ENCODE results near the gene HOXD4. TPM values are rescaled to one million over a fixed set of nuclear protein-coding genes. Genes with fewer than 3 reads are reported as not detected.

The HOXD4 gene
- total and polyA plus RNA-seq, 2 experiments from 2014 or later: 1.4 to 2.5 TPM

GRCh38 chr2:176149481-176149938, 1.8 kb upstream of the HOXD4 start:
- Histone ChIP-seq H2AFZ (no peak overlapping the region), H3K27ac (no peak overlapping the region), H3K4me2 (ENCODE audit: unreplicated experiment) (no peak overlapping the region), H3F3A (ENCODE audit: insufficient read depth) (0 out of 2 replicates have a peak, but pooled peaks cover 11% of the 10 kb centered on the region), H3K36me3 (ENCODE audit: low read depth) (peaks cover 8% of the 10 kb centered on the region; the same call in 1 of the 2 replicates), H3K9me3 (ENCODE audit: low read depth) (no peaks in the 10 kb centered on the region), H4K20me1 (ENCODE audit: insufficient read depth) (peaks cover 2% of the 10 kb centered on the region; the same call in 1 of the 2 replicates), H3K4me1 (ENCODE audit: insufficient read depth) (no peaks in the 10 kb centered on the region), H3K9me2 (ENCODE audit: insufficient read depth) (no peaks in the 10 kb centered on the region), H3K27me3 (replicated peaks; ENCODE audit: insufficient read depth) (no peaks in the 10 kb centered on the region), H3K79me2 (ENCODE audit: insufficient read depth) (peaks cover 70% of the 10 kb centered on the region), H3K9ac (no peak overlapping the region), H3K4me3 (no peak overlapping the region)
- 98% methylated on average over 21 to 22 of the region's 22 CpGs for WGBS, 2 experiments (ENCODE audit: low coverage in 1 of 2, low lambda C conversion rate in 2 of 2, missing lambda C conversion rate in 2 of 2)
- DNase-seq: no peak
- in situ Hi-C loops (cut with MboI): loop anchor here (10.0 kb wide), 1 partner anchor 305 kb away; no protein-coding TSS in a partner anchor
- TF ChIP-seq EZH2phosphoT487 (IDR thresholded peaks at IDR 0.05; ENCODE audit: insufficient read depth, low read depth) (no peak), EZH2 (IDR thresholded peaks at IDR 0.05; ENCODE audit: insufficient read depth, poor library complexity, severe bottlenecking) (no peak)

GRCh38 chr2:176149939-176150583, 1.3 kb upstream of the HOXD4 start:
- Histone ChIP-seq H3K27me3 (replicated peaks; ENCODE audit: insufficient read depth) (no peaks in the 10 kb centered on the region), H3K4me3 (no peak overlapping the region), H3K4me2 (ENCODE audit: unreplicated experiment) (no peak overlapping the region), H3K9ac (no peak overlapping the region), H3K27ac (no peak overlapping the region), H4K20me1 (ENCODE audit: insufficient read depth) (peaks cover 2% of the 10 kb centered on the region; the same call in 1 of the 2 replicates), H3K9me3 (ENCODE audit: low read depth) (no peaks in the 10 kb centered on the region), H3F3A (ENCODE audit: insufficient read depth) (0 out of 2 replicates have a peak, but pooled peaks cover 16% of the 10 kb centered on the region), H3K79me2 (ENCODE audit: insufficient read depth) (peaks cover 65% of the 10 kb centered on the region), H3K4me1 (ENCODE audit: insufficient read depth) (no peaks in the 10 kb centered on the region), H2AFZ (no peak overlapping the region), H3K36me3 (ENCODE audit: low read depth) (peaks cover 9% of the 10 kb centered on the region; the same call in 1 of the 2 replicates), H3K9me2 (ENCODE audit: insufficient read depth) (no peaks in the 10 kb centered on the region)
- no peak for TF ChIP-seq EZH2 (IDR thresholded peaks at IDR 0.05; ENCODE audit: insufficient read depth, poor library complexity, severe bottlenecking)
- TF ChIP-seq EZH2phosphoT487 (IDR thresholded peaks at IDR 0.05; ENCODE audit: insufficient read depth, low read depth): no peak
- WGBS, 2 experiments (ENCODE audit: low coverage in 1 of 2, low lambda C conversion rate in 2 of 2, missing lambda C conversion rate in 2 of 2): 96% methylated on average over 24 of the region's 24 CpGs
- in situ Hi-C loops (cut with MboI): loop anchor here (10.0 kb wide), 1 partner anchor 305 kb away; no protein-coding TSS in a partner anchor
- DNase-seq: no peak

GRCh38 chr2:176150584-176151441, 537 bp upstream of the HOXD4 start:
- Histone ChIP-seq H3K79me2 (ENCODE audit: insufficient read depth) (peaks cover 57% of the 10 kb centered on the region), H3K27me3 (replicated peaks; ENCODE audit: insufficient read depth) (no peaks in the 10 kb centered on the region), H3K4me3 (no peak overlapping the region), H3K36me3 (ENCODE audit: low read depth) (peaks cover 9% of the 10 kb centered on the region; the same call in 1 of the 2 replicates), H3K27ac (no peak overlapping the region), H3K9ac (no peak overlapping the region), H4K20me1 (ENCODE audit: insufficient read depth) (peaks cover 1% of the 10 kb centered on the region; the same call in 1 of the 2 replicates), H3F3A (ENCODE audit: insufficient read depth) (peaks cover 22% of the 10 kb centered on the region; the same call in 1 of the 2 replicates), H3K4me1 (ENCODE audit: insufficient read depth) (no peaks in the 10 kb centered on the region), H2AFZ (no peak overlapping the region), H3K9me2 (ENCODE audit: insufficient read depth) (no peaks in the 10 kb centered on the region), H3K9me3 (ENCODE audit: low read depth) (no peaks in the 10 kb centered on the region), H3K4me2 (ENCODE audit: unreplicated experiment) (no peak overlapping the region)
- DNase-seq: no peak
- TF ChIP-seq EZH2 (IDR thresholded peaks at IDR 0.05; ENCODE audit: insufficient read depth, poor library complexity, severe bottlenecking): no peak
- TF ChIP-seq EZH2phosphoT487 (IDR thresholded peaks at IDR 0.05; ENCODE audit: insufficient read depth, low read depth): no peak
- in situ Hi-C loops (cut with MboI): no loop called here
- WGBS, 2 experiments (ENCODE audit: low coverage in 1 of 2, low lambda C conversion rate in 2 of 2, missing lambda C conversion rate in 2 of 2): 86 to 88% methylated on average over 14 of the region's 14 CpGs
